Activated T-cell treated with anti-CD3 and anti-CD28 coated beads, Interleukin-2, amount 50 U/mL, for 4 hours (primary cell): ENCODE data around the gene CASS4. TPM values are rescaled to one million over a fixed set of nuclear protein-coding genes. Genes with fewer than 3 reads are reported as not detected.
A peak's percentile ranks its signal among the peaks of the same experiment; 100 is the strongest.

ENCODE experiments used
- ATAC-seq, 2 donors: fragments of 200-7000 bp; cut with Tn5 transposase; one replicate each; pipeline ENCODE4 v1.10.0; 2021
- DNase-seq: peaks from one replicate; pipeline ENCODE4 v3.0.0-alpha.2; 2020
- H3K27me3 Mint-ChIP-seq: one replicate; pipeline ENCODE4 v1.8.0; 2021; ENCODE audit warnings: low read depth, mixed read lengths
- H3K36me3 Mint-ChIP-seq: one replicate; pipeline ENCODE4 v1.8.0; 2022; ENCODE audit warnings: mixed read lengths; ENCODE audit not compliant: insufficient read depth
- H3K4me1 Mint-ChIP-seq: one replicate; pipeline ENCODE4 v1.8.0; 2021; ENCODE audit warnings: low read depth, mixed read lengths
- H3K4me3 Mint-ChIP-seq: one replicate; pipeline ENCODE4 v1.8.0; 2021; ENCODE audit warnings: mild to moderate bottlenecking, moderate library complexity, mixed read lengths
- H3K9me3 Mint-ChIP-seq: one replicate; pipeline ENCODE4 v1.8.0; 2021; ENCODE audit warnings: mixed read lengths
- total RNA-seq, 3 donors: library from RNA; stranded (reverse); gene quantifications; one replicate each; pipeline ENCODE4 v1.2.1, GENCODE V29; 2021

Gene CASS4
- total RNA-seq, 3 donors from 2014 or later = 1.9 to 2.5 (median 2.4) TPM

- Mint-ChIP-seq H3K4me3 (no peak overlapping the region), H3K36me3 (peaks cover 2% of the 10 kb centered on the region), H3K4me1 (peaks cover 43% of the 10 kb centered on the region), H3K9me3 (no peaks in the 10 kb centered on the region), H3K27me3 (no peaks in the 10 kb centered on the region)
- no peak for DNase-seq
- ATAC-seq = peak; percentile 37 to 54
Observed at GRCh38 chr20:56460459-56460858, 48.4 kb downstream of the CASS4 start.

- Mint-ChIP-seq H3K4me3 (no peak overlapping the region), H3K27me3 (no peaks in the 10 kb centered on the region), H3K36me3 (peaks cover 2% of the 10 kb centered on the region), H3K9me3 (no peaks in the 10 kb centered on the region), H3K4me1 (peaks cover 43% of the 10 kb centered on the region)
- ATAC-seq (no peak), DNase-seq (no peak)
Observed at GRCh38 chr20:56461576-56461975, 49.5 kb downstream of the CASS4 start.

DNA sequence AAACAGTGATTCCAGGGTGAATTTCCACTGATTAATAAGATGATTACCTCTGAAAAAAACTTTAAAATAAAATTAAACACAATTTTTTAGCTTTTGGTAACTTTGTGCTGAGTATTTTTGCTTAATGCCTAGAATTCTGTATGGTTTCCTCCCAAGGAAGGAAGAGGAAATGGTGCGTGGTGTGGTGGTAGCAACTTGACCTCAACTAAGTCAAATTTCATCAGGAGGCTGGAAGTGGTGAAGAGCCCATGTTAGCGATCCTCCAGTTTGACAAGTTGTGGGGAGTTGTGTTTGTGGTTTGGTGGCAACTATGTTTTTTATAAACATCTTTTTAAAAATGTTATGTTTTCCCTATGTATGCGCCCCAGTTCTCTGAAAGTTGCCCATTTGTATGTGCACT is 51.4 kb downstream of the CASS4 start:
- Mint-ChIP-seq H3K4me3 (no peak overlapping the region), H3K27me3 (no peaks in the 10 kb centered on the region), H3K36me3 (no peaks in the 10 kb centered on the region), H3K4me1 (peaks cover 44% of the 10 kb centered on the region), H3K9me3 (no peaks in the 10 kb centered on the region)
- no peak for DNase-seq
- no peak for ATAC-seq

DNA sequence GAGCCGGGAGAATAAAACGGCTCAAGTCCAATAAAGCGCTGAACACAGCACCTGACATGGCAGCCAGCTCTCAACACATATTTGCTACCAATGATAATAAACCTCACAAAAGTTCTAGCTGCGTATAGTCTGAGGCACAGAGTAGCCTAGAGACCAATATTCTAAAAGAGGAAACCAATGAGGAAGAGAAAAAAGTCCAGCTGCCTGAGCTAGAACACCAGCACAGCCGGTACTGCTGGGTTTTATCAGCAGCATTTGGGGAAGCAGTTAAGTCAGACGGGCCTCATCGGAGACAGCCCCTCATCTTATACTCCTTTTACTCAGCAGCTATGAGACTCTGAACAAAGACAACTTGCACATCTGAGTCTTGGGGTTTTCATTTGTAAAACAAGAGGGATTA is 53.9 kb downstream of the CASS4 start:
- no peaks in the 10 kb centered on the region for H3K9me3 Mint-ChIP-seq
- no peaks in the 10 kb centered on the region for H3K27me3 Mint-ChIP-seq
- no peak for ATAC-seq
- peaks cover 55% of the 10 kb centered on the region for H3K4me1 Mint-ChIP-seq
- peaks cover 4% of the 10 kb centered on the region for H3K36me3 Mint-ChIP-seq
- no peak overlapping the region for H3K4me3 Mint-ChIP-seq
- no peak for DNase-seq

GRCh38 chr20:56467968-56468315 is 55.9 kb downstream of the CASS4 start:
- DNase-seq (no peak), ATAC-seq (peak in 1 of 2 donors; percentile 26)
- peaks cover 4% of the 10 kb centered on the region for H3K36me3 Mint-ChIP-seq
- peaks cover 45% of the 10 kb centered on the region for H3K4me1 Mint-ChIP-seq
- peak overlapping the region; percentile 100 for H3K4me3 Mint-ChIP-seq
- no peaks in the 10 kb centered on the region for H3K27me3 Mint-ChIP-seq
- no peaks in the 10 kb centered on the region for H3K9me3 Mint-ChIP-seq

- Mint-ChIP-seq H3K9me3 (no peaks in the 10 kb centered on the region), H3K4me1 (peaks cover 40% of the 10 kb centered on the region), H3K27me3 (no peaks in the 10 kb centered on the region), H3K36me3 (peaks cover 8% of the 10 kb centered on the region), H3K4me3 (peak within 1 kb of the TSS; percentile 100)
- peak; percentile 98 to 99 for ATAC-seq
- peak; percentile 97 for DNase-seq
Observed at GRCh38 chr20:56468316-56469076, 56.4 kb downstream of the CASS4 start, which contains the start of gene RTF2. Gene RTF2 (plus strand): TSS chr20:56468627. CDS start chr20:56468698, 71 bp downstream.

GRCh38 chr20:56469077-56469449 is 57.0 kb downstream of the CASS4 start:
- Mint-ChIP-seq H3K36me3 (peaks cover 11% of the 10 kb centered on the region), H3K4me1 (peaks cover 35% of the 10 kb centered on the region), H3K9me3 (no peaks in the 10 kb centered on the region), H3K4me3 (peak overlapping the region; percentile 100), H3K27me3 (no peaks in the 10 kb centered on the region)
- ATAC-seq = no peak
- DNase-seq = no peak

GRCh38 chr20:56483970-56484369 is 71.9 kb downstream of the CASS4 start:
- no peak for DNase-seq
- peaks cover 27% of the 10 kb centered on the region for H3K4me1 Mint-ChIP-seq
- no peaks in the 10 kb centered on the region for H3K9me3 Mint-ChIP-seq
- ATAC-seq = no peak
- H3K4me3 Mint-ChIP-seq = peak overlapping the region; percentile 62
- no peaks in the 10 kb centered on the region for H3K27me3 Mint-ChIP-seq
- peaks cover 62% of the 10 kb centered on the region for H3K36me3 Mint-ChIP-seq

GRCh38 chr20:56487216-56487615 is 75.2 kb downstream of the CASS4 start:
- H3K36me3 Mint-ChIP-seq = peaks cover 56% of the 10 kb centered on the region
- no peak for DNase-seq
- no peaks in the 10 kb centered on the region for H3K9me3 Mint-ChIP-seq
- ATAC-seq = no peak
- no peaks in the 10 kb centered on the region for H3K27me3 Mint-ChIP-seq
- no peak overlapping the region for H3K4me3 Mint-ChIP-seq
- H3K4me1 Mint-ChIP-seq = peaks cover 25% of the 10 kb centered on the region

DNA sequence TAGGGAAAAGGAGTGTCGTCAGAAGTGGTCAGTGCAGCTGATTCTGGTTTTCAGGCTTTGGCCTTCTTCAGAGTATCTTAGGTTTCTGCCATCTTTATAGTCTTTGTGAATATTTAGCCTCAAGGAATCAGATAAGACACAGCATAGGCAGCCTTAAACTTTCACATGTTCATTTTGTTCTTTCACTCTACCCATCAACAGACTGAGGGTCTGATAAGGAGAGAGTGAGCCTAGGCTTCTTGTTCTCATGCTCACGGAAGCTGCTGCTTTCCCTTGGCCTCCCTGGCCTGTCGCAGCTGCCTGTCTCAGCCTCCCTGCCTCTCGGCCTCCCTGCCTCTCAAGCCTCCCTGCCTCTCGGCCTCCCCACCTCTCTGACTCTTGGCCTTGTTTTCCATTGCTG is 76.5 kb downstream of the CASS4 start:
- Mint-ChIP-seq H3K4me1 (peaks cover 14% of the 10 kb centered on the region), H3K36me3 (peaks cover 54% of the 10 kb centered on the region), H3K4me3 (no peak overlapping the region), H3K27me3 (no peaks in the 10 kb centered on the region), H3K9me3 (no peaks in the 10 kb centered on the region)
- ATAC-seq (no peak), DNase-seq (no peak)

DNA sequence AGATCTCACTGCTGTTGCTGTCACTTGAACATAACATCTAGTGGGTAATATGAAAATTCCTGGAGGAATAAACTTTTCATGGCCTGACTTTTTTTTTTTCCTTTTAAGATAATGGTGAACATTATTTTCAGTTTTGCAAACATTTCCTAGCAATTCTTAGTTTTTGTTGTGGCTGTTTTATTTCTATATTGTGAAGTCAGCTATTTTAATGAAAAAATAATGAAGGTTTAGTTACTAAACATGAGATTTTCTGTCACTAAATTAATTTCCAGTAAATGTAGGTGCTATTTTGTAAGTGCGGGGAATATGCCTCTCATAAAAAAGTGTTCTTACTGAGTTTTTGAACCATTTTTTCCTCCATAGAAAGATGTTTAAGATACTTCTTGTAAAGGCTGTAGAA is 89.1 kb downstream of the CASS4 start:
- H3K4me1 Mint-ChIP-seq = peaks cover 6% of the 10 kb centered on the region
- no peak for DNase-seq

DNA sequence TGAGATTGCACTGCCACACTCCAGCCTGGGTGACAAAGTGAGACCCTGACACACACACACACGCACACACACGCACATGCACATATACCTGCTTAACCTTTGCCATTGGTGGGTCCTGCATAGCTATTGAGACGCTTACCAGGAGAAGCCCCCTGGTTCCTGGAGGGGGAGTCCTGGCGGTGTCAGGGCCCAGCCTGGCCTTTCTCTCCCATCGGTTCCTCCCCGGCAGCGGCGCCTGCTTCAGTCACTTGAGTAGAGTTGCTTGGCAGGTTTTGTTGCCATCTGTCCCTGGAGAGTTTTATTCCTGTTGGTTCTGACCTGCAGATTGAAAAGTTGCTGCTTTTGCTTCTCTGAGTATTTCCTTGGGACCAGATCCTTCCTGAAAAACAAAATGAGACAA is 91.9 kb downstream of the CASS4 start:
- H3K36me3 Mint-ChIP-seq = peaks cover 9% of the 10 kb centered on the region
- DNase-seq (no peak), ATAC-seq (no peak)
- H3K27me3 Mint-ChIP-seq = no peaks in the 10 kb centered on the region
- no peak overlapping the region for H3K4me3 Mint-ChIP-seq
- peaks cover 5% of the 10 kb centered on the region for H3K4me1 Mint-ChIP-seq
- H3K9me3 Mint-ChIP-seq = no peaks in the 10 kb centered on the region

More for the DNA sequence above, 89.1 kb downstream of the CASS4 start:
- ATAC-seq = no peak
- no peaks in the 10 kb centered on the region for H3K27me3 Mint-ChIP-seq
- no peak overlapping the region for H3K4me3 Mint-ChIP-seq
- H3K36me3 Mint-ChIP-seq = peaks cover 20% of the 10 kb centered on the region
- H3K9me3 Mint-ChIP-seq = peaks cover 5% of the 10 kb centered on the region

DNA sequence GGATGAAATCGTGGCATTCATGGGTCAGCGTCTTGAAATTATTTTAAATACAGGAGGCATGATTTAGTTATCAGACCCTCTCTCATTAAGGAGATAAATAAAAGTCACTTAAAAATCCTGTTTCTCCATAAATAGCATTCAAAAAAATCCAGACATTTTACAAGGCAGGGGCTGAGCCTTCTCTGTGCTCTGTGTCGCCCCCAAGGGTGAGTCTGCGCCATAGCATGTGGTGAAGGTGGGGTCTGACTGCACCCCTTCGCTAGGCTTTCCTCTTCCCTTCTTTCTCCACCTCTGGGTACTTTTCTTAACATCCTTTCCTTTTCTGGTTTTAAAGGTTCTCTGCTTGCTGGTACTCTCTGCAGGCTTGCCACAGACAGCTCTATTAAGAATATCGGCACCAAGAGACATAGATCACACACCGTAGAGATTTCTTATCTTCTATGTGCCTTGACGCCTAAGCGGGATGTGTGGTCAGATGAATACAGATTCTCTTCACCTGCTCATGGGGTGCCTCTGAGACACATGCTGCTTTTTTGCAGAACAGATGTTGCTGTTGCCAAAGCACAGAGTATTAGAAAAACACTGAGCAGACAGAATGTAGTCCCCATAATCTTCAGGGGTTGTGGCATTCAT is 92.4 kb downstream of the CASS4 start:
- no peaks in the 10 kb centered on the region for H3K9me3 Mint-ChIP-seq
- H3K27me3 Mint-ChIP-seq = no peaks in the 10 kb centered on the region
- ATAC-seq = peak; percentile 72 to 73
- peaks cover 8% of the 10 kb centered on the region for H3K36me3 Mint-ChIP-seq
- no peak for DNase-seq
- no peak overlapping the region for H3K4me3 Mint-ChIP-seq
- peaks cover 7% of the 10 kb centered on the region for H3K4me1 Mint-ChIP-seq

GRCh38 chr20:56506103-56506502 is 94.0 kb downstream of the CASS4 start:
- Mint-ChIP-seq H3K9me3 (no peaks in the 10 kb centered on the region), H3K4me3 (no peak overlapping the region), H3K36me3 (peaks cover 7% of the 10 kb centered on the region), H3K4me1 (peaks cover 7% of the 10 kb centered on the region), H3K27me3 (no peaks in the 10 kb centered on the region)
- no peak for DNase-seq
- no peak for ATAC-seq
